Measurements from ENCODE around the gene FAM216A.
"Not testable (repeated sequence)": the region's sequence is repeated elsewhere in the genome, so short reads cannot be mapped to it uniquely, and the experiment has no call there.

FAM216A gene, protein sequence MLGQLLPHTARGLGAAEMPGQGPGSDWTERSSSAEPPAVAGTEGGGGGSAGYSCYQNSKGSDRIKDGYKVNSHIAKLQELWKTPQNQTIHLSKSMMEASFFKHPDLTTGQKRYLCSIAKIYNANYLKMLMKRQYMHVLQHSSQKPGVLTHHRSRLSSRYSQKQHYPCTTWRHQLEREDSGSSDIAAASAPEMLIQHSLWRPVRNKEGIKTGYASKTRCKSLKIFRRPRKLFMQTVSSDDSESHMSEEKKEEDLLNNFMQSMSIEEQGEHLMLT

DNA sequence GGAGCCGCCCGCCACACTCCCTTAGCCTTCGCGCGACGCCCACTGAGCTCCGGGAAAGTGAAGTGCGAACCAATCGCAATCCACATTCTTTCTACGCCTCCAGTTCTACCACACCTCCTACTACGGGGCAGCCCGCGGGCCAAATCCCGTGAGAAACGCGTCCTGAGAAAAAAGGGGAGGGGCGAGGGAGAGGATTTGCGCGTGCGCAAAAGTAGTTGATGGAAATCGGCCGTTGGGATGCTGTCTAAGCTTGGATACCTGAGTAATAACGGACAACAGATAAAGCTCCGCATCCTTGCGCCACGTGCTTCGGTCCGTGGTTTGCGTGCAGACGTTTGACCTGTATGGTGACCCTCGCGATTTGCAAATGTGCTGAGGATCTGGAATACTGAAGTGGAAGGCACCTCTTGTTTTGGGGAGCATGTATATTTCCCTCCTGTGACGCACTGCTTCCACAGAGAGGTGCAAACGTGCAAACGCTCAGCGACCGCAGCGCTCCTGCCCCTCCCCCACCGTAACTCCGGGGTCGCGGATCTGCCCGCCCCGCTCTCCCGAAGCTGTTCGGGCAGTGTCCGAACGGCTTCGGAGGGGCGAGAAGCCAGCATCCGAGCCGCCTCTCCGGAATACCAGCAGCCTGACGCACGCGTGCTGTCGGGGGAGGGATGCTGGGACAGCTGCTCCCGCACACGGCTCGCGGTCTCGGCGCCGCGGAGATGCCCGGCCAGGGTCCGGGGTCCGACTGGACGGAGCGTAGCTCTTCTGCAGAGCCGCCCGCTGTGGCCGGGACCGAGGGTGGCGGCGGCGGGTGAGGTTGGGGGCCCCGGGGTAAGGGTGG is at the start of gene FAM216A, which contains the start of gene GPN3:
FAM216A (plus strand) TSS at position 632 of the 835 bp plus-strand sequence; CDS start at position 663, 31 bp downstream.
GPN3 (minus strand) TSS at position 44 of the 835 bp plus-strand sequence. CDS start 54 bp downstream, outside the sequence.
- peak; percentile 97 for FAIRE-seq

DNA sequence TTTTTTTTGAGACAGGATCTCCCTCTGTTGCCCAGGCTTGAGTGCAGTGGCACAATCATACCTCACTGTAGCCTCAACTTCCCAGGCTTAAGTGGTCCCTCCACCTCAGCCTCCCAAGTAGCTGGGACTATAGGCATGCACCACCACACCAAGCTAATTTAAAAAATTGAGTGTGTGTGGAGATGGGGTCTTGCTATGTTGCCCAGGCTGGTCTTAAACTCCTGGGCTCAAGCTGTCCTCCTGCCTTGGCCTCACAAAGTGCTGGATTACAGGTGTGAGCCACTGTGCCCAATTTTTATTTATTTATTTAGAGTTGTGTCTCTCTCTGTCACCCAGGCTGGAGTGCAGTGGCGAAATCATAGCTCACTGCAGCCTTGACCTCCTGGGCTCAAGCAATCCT is 48.0 kb upstream of the FAM216A start:
- FAIRE-seq, result not testable (repeated sequence)

DNA sequence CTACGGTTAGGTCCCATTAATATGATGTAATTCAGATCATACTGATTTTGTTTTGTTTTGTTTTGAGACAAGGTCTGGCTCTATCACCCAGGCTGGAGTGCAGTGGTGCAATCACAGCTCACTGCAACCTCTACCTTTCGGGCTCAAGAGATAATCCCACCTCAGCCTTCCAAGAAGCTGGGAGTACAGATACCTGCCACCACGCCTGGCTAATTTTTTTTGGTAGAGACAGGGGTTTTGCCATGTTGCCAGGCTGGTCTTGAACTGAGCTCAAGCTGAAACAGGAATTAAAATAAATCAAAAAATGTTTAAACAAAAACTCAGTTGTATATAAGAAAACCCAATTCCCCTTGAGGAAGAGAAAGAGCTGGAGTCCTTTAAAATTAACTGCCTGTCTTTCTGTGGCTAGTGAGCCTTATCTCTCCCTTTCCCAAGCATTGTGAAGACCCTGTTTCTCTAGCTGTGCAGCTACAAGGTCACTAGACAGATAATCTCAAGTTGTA is 47.4 kb upstream of the FAM216A start:
- FAIRE-seq, result no peak

DNA sequence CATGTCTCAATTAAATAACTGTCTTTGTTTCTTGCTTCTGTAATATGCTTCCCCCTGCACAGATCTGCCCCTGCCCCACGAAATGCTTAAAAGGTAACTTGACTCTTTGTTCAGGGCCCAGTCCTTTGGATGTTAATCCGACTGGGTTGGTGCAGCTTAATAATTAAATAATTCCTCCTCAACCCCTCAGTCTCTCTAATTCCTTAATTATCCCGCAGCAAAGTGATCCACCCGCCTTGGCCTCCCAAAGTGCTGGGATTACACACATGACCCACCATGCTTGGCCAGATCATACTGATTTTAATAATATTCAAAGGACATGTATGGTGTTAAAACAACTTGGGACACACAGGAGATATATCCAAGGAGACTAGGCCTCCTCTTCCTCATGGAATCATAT is 46.9 kb upstream of the FAM216A start:
- FAIRE-seq, result no peak

DNA sequence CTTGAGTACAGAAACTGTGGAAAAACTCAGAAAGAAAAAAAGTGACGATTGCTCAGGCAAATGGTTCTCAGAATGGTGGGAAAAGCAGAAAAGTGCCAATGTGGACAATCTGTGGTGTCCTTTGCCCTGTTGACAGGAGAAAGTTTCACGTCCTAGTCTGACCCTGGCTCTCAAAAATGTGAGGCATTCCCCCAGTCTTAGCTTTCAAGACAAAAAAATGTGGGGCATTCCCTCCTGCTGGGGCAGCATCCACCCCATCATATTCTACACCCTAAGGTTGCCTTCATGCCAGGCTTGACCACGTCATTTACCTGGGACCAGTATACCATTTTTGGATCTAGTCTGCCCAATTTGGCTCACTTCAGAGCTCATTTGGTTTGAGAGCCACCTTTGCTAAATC is 44.4 kb upstream of the FAM216A start:
- FAIRE-seq, result no peak

DNA sequence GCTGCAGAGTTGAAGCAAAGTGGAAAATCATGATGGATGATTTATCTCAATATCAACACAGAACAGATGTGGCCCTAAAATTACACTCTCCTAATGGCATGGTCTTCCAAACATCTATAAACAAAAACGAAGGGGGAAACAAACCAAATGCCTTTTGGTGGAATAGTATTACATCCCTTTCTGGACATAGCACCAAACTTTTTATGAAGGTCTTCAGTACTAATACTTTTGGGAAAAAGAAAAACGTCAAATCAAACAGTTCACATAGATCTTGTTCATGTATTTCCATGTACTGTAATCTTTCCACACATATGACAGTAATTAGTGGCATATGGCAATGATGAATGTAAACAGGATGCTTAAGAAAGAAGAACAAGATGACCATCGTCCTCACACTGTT is 42.2 kb upstream of the FAM216A start:
- no peak for FAIRE-seq

DNA sequence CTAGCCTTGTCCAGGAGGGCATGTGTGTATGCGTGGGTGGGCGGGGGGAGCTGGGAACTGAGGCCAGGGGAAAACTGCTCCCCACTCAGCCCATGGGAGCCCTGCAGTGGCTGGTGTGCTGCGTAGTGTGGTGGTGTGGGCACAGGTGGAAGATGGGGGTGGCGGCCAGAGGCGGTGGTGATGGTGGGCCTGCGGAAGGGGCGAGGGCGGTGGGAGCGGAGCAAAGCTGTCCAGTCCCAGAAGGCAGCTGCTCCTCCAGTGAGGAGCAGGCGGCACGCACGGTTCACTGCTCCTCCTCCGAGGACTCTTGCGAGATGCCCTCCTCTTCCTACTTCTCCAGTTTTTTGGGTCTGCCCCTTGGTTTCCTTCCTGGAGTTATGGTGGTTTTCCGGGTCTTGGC is 39.0 kb upstream of the FAM216A start:
- FAIRE-seq, result not testable (repeated sequence)

DNA sequence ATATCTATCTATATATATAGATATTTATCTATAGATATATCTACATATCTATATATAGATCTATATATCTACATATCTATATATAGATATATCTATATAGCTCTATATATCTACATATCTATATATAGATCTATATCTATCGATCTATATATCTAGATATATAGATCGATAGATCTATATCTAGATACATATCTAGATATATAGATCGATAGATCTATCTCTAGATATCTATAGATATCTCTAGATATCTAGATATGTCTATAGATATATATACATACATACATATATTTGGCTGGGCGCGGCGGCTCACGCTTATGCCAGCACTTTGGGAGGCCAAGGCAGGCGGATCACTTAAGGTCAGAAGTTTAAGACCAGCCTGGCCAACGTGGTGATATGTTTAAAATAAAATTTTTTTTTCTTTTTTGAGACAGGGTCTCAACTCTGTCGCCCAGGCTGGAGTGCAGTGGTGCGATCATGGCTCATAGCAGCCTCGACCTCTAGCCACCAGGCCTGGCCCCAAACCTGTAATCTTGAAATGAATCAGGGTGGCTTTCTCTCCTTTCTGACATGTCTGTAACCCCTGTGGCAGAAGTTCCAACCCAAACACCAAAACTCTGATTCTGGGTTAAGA is 36.6 kb upstream of the FAM216A start:
- no peak for FAIRE-seq

DNA sequence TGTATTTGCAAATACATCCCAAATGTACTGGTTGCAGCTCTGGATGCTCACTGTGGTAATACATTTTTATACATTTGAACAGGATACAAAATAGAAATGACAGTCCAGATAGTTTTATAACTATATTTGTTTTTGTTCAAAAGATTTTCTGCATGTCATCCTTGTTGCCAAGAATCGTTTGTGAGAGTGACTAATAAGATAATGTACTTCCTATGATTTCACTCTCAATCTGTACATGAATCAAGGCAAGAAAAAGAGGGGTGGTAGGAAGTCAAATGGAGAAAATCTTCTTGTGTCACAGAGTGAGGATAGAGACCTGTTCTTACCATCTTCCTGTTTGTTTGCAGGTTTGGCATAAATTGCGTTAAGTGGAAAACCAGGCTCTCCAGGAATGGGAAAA is 32.4 kb upstream of the FAM216A start:
- FAIRE-seq, result no peak

DNA sequence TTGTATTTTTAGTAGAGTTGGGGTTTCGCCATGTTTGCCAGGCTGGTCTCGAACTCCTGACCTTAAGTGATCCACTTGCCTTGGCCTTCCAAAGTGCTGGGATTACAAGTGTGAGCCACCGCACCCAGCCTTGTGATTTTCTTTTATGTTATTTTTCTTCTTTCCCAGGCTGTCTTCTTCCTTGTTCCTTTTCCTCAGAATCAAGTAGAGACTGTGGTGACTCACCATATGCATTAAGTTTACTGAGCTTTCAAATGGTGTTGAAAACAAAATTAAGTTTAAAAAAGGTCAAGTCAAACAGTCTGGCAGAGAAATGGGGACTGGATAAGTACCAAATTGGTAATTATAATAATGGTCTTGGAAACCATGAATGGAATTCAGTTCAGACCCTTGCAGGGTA is 24.2 kb upstream of the FAM216A start:
- FAIRE-seq, result no peak

DNA sequence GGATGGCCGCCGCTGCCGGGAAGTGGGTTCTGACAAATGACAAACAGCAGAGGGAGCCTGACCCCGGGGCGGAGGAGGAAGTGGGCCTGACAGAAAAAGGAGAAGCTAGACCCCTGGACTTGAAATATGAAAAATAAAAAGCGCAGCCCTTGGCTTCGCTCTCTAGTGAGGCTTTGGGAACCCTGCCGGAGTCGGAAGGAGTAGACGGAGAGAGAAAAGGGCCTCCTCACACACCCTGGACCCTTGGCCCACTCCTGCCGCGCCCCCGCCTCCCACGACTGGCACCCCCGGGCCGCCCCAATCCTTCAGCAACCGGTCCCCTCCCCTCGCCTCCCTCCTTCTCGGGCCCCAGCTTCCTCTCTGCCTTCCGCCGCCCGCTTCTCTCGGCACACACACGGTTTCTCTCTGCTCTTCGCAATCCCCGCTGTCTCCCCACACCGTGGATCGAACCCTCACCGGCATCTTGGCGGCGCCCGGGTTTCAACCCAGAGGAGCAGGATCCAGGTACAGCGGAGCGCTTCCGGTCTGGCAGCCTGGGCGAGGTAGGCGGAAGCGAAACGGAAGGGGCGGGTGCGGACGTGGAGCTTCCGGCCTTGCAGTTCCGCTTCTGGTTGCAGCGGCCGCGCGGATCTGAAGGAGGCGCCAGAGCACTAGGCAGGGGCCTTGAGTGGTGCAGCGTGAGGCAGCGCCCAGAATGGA is 18.7 kb upstream of the FAM216A start, which contains the start of gene ARPC3:
ARPC3 (minus strand) TSS at position 539 of the 699 bp plus-strand sequence; CDS start at position 462, 77 bp downstream.
- peak; percentile 87 for FAIRE-seq

DNA sequence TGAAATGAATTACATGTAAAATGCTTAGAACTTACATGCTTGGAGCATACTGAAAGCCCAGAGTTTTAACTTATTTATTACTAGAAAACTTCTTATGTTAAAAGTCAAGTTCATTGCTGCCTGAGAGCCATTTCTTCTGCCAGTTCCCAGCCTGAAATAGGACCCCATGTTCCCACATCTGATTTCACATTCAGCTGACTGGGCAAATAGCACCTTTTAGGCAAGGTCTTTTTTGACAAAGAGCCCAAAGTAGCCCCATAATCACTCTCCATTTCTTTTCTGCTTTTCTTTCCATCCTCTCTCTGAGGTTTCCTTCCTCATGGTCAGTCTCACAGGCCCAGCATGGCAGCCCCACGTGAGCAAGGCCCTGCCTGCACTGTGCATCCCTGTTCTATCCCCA is 17.4 kb upstream of the FAM216A start:
- FAIRE-seq, result no peak

DNA sequence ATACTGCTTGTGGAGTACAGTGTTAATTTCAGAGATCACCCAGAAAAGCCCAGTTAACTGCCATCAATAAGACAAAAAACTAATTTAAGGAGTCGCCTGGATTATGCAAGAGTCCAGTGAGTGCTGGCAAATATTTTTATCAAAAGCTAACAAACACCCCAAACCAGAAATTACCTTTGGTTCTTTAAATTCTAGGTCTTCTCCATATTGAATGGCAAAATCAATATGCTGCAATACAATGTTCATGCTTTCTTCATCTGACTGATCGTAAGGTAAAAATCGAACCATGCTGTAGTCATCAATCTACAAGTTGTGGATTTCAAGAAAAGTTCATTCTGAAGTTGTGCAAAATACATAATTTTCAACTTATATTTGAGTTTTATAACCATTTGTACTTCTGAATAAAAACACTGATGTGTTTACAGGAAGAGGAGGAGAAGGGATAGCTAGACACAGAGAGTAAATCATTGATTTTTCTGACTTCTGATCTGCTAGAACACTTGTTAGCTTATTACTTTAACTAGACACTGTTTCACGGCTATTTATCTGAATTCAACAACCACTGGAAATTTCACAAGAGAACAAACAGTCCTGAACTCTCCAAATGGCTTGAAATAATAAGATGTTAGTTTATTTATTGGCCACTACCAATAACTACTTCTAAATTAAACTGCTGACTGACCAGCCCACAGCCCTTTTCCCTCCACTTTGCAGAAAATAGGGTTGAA is 14.9 kb upstream of the FAM216A start:
- no peak for FAIRE-seq

DNA sequence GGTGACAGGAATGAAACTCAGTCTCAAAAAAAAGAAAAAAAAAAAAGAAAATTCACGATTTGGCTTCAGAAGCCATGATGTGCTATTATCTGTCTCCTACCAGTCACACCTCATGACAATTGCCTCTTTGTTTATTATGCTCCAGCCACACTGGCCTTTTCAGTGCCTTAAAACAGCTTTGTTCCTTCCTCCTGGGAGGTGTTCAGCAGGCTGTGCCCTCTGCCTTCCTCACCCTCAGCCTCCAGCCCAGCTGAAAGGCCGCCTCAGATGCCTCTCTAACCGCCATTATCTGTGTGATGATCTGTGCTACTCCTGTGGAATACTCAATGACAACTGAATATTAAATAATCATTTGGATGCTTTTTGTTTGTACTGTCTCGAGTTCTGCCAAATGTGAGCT is 9.9 kb upstream of the FAM216A start:
- FAIRE-seq, result no peak

DNA sequence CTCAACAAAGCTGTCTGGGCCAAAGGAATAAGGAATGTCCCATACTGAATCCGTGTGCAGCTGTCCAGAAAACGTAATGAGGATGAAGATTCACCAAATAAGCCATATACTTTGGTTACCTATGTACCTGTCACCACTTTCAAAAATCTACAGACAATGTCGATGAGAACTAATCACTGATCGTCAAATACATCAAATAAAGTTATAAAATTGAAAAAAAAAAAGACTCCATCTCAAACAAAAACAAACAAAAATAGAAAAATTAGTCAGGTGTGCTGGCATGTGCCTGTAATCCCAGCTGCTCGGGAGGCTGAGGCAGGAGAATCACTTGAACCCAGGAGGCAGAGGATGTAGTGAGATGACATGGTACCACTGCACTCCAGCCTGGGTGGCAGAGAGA is 7.5 kb upstream of the FAM216A start:
- not testable (repeated sequence) for FAIRE-seq

DNA sequence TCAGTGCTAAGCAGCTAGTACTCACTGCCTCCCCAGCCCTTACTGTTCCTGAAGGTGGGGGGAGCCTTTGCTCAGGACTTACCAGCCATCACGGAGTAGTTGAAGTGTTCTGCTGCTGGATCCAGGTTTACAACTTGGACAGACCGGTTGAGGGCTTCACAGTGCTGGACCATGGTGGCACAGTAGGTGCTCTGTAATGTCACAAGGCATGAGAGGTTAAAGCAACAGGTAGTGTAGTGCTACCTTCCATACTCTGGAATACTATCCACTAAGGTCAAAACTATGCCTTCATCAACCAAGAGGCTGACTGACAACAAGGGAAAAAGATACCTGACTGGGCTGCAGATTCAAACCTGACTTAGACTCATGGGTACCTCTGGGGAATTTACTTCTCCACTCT is 3.6 kb upstream of the FAM216A start:
- FAIRE-seq, result no peak

DNA sequence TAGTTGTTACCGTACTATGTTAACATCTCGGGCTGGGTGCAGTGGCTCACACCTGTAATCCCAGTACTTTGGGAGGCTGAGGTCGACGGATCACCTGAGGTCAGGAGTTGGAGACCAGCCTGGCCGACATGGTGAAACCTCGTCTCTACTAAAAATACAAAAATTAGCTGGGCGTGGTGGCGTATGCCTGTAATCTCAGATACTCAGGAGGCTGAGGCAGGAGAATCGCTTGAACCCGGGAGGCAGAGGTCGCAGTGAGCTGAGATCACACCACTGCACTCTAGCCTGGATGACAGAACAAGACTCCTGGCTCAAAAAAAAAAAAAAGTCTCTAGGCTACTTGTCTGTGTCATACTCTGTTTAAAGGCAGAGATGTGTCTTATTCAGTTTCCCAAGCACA is 2.9 kb upstream of the FAM216A start:
- FAIRE-seq, result not testable (repeated sequence)

DNA sequence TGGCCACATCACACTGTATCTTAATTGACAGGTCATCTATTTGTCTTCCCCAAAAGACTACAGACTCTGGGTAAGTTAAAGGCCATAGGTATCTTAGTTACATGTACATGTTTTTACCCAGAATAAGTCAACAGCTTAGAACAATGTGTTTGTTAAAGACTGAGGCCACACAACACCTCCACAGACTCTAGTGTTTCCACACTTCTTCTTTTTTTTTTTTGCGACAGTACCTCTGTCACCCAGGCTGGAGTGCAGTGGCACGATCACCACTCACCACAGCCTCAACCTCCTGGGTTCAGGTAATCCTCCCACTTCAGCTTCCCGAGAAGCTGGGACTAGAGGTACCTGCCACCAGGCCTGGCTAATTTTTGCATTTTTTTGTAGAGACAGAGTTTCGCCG is 1.9 kb upstream of the FAM216A start:
- no peak for FAIRE-seq

DNA sequence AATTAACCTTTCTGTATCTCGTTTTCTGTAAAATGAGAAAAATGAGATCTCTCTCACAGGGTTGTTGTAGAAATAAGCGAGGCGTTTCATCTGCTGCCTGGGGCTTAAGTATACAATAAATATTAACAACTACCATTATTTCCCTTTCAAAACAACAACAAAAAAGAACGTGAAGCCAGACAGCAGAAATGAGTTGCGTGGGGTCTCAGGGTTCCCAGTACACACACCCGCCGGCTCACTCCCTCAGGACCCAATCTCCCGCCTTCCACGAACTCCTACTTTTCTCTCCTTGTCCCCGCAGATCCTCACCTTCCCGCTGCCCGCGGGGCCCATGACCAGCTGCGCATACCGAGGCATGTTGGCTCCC is 815 bp upstream of the FAM216A start:
- FAIRE-seq, result no peak

DNA sequence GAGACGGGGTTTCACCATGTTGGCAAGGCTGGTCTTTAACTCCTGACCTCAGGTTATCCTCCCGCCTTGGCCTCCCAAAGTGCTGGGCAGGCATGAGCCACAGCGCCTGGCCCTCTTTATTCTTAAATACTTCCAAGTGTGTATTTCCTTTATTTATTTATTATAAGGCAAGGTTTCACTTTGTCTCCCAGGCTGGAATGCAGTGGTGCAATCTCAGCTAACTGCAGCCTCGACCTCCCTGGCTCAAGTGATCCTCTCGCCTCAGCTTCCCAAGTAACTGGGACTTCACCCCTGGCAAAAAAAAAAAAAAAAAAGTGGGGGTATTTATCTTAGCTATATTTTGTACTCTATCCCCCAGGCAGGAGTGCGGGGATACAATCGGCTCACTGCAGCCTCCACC is 6.8 kb downstream of the FAM216A start:
- no peak for FAIRE-seq

DNA sequence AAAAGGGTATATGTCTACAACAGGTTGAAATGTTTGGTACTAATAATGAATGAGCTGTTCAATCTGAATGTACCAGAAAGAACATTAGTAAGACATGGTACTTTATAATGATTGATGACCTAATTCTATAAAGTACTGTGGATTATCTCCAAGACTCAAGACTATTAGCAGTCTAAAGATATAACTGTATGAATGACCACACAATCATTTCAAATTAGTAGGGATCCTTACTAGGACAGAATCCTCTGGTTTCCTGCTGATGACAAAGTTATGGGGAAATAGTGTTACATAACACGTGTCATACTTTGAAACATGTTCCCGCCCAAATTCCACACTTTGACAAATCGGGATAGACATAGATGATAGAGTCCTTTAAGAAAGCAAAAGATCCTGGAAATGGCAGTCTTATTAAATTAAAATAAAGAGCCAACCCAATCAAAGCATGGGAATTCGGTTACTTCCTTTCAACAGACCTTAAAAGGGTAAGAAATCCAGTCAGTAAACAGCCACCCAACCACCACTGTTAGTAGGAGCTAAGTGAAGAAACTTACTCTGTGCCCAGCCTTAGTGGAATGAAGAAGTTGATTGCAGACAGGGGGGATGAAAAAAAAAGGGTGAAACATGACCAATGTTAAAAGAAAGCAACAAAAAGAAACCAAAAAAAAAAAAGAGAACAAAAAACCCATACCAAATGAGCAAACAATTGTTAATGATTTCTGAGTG is 30.5 kb downstream of the FAM216A start:
- FAIRE-seq, result no peak

DNA sequence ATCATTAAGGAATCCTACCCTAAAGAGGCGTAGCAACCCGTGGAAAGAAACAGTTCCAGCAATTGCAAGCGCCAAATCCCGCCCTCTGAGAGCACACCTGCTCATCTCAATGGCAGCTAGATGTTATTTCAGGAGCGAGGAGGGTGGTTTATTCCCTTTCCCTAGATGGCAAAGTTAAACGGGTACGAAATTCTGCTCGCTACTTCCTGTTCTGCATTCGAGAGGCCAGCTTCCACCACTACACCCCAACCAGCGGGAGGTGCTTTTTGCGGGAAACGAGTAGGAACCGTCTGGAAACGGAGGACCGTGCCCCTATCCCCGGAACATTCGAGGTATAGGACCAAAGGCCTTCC is 32.7 kb downstream of the FAM216A start:
- peak; percentile 69 for FAIRE-seq
